Erythroblast (primary cell): Measurements from ENCODE around the gene HECW1.

Experiments
- GATA1 ChIP-seq: IDR thresholded peaks from 2 replicates; pipeline ENCODE4 v1.6.1; 2011; ENCODE audit warnings: low read depth, mild to moderate bottlenecking, control low read depth, low read length, moderate library complexity
- POLR2A ChIP-seq: IDR thresholded peaks from 2 replicates; pipeline ENCODE4 v1.6.1; 2011; ENCODE audit warnings: mild to moderate bottlenecking, low read length

- no peak for TF ChIP-seq POLR2A
- no peak for TF ChIP-seq GATA1
These were observed 35.2 kb upstream of the HECW1 start for GRCh38 chr7:43077285-43077684.
